ENCODE measurements around the gene CACNB3.
"Not testable (repeated sequence)": the region's sequence is repeated elsewhere in the genome, so short reads cannot be mapped to it uniquely, and the experiment has no call there.

The CACNB3 gene

DNA sequence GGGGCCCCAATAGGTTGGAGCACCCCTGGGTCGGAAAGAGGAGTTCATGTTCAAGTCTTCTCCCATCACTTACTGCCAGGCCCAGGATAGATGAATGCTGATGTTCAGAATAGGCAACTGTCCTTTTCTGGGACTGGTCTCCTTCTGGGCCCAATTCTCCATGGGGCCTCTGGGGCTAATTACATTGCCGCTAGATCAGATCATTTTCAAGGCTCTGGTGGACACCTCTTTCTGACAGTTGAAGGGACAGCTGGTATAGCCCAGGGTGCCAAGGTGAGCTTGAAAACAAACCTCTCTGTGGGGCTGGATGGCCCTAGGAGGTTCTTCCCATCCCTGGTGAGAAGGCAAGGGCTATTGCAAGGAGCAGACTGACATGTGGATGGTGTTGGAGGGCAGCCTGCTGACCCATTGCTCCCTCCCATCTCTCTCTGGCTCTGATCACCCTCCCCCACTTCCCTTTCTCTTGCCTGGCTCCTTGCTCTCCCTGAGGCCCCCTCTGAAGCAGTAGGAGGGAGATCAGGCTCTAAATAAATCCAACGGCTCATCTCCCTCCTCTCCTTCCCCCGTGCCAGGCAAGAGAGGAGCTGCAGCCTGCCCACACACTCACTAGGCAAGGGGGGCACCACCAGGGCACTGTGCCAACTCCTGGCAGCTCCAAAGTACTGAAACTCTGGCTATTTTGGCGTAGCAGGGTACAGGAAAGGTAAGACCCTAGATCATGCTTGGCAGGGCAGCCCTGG is 1.9 kb downstream of the CACNB3 start:
- DNase-seq, result no peak

DNA sequence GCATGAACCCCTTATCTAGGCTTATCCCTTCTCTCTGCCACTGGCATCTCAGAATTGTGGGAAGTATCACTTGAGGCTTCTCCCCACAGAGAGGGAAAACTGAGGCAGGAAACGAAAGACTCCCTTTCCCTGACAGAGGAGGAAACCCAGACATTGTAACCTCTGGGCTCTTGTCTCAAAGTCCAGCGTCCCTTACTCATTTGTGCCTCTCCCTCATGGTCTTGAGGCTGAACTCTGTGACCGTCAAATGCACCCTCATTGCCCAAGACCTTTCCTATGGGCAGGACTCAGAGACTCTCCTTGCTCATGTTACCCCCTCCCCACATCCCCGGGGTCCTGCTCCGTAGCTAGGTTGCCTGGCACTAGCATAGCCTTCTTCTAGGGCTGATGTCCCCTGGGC is 3.8 kb downstream of the CACNB3 start:
- no peak for DNase-seq

DNA sequence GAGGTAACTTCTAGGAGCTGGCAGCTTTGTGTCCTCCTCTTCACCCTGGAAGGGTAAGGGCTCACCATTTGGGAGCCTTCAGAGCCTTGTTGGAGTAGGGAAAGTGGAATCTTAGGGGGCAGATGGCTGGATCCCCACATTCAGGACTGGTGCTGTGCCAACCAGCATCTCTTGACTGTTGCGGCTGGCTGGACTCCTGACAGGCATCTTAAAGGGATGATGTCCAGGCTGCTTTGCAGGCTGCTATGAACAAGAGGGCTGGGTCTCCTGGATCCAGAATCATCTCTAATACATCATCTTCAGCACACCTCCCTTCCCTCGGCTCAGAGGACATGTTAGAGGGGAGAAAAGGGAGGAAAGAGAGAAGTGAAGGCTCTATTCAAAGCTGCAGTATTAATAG is 4.4 kb downstream of the CACNB3 start:
- no peak for DNase-seq

DNA sequence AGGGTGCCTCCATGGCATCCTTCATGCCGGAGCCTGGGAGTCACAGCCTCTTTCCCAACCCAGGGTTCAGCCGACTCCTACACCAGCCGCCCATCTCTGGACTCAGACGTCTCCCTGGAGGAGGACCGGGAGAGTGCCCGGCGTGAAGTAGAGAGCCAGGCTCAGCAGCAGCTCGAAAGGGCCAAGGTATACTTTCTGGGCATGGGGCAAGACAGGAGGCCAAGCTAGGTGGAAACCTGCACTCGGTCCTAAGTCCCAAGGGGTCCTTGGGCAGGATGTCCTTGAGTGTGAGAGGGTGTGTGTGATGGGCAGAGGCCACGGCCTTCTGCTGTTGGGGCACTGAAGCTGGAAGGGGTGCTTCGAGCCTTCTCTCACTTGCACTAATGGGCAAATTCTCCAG is 5.0 kb downstream of the CACNB3 start:
- no peak for DNase-seq

DNA sequence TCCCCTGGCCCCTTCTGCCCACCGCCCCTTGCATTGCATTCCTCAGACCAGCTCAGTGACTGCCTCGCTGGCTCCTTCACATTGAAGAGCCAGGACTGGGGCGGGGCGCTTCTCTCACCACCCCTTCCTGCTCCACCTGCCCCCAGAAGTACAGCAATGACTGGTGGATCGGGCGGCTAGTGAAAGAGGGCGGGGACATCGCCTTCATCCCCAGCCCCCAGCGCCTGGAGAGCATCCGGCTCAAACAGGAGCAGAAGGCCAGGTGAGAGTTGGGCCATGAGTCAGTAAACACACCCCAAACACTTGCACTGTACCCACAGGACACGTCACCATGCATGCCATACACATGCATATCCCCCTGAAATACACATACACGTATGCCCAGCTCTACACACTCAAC is 5.8 kb downstream of the CACNB3 start:
- no peak for DNase-seq

DNA sequence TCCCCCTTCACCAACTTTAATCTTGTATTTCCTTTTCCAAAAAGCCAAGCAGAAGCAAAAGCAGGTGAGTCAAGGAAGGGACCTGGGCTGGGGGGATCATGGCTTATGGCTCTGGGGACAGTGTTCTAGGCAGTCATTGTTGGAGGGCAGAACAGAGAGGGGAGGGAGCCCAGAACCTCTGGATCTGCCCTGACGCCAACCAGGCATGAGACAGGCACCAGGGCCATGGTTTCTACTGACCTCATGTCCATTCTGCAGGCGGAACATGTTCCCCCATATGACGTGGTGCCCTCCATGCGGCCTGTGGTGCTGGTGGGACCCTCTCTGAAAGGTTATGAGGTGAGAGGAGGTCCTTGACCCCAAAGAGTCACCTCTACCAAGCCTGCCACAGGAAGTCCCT is 6.6 kb downstream of the CACNB3 start:
- no peak for DNase-seq

DNA sequence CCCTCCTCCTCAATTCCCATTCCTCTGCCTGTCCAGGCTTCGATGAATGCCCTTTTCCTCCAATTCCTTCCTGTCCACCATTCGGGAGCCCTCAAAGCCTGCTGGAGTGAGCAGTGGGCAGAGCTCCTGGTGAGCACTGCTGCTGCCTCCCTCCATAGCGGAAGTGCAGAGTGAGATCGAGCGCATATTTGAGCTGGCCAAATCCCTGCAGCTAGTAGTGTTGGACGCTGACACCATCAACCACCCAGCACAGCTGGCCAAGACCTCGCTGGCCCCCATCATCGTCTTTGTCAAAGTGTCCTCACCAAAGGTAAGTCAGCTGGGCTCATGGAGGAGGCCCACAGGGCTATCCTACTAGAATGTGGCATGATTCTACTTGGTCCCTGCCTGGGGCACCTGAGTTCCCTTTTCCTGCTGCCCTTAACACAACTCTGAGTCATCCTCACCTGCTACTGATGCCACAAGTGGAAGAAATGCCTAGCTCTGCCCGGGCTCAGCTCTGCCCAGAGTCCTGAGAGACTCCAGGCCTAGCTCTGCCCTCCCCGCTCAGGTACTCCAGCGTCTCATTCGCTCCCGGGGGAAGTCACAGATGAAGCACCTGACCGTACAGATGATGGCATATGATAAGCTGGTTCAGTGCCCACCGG is 8.0 kb downstream of the CACNB3 start:
- no peak for DNase-seq

DNA sequence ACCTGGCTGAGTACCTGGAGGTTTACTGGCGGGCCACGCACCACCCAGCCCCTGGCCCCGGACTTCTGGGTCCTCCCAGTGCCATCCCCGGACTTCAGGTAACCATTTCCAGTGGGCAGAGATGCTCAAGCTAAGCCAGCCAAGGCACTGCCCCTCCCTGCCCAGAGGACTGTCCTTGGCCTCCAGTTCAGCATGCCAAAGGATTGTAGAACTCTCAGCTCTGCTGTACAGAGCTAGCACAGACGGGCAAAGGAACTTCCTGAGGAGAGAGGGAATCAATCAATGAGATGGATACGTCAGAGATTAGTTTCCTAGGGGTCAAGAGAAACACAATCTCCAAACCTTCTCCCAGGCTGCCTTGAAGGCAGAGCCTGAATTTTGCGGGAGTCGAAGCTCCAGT is 8.7 kb downstream of the CACNB3 start:
- no peak for DNase-seq

DNA sequence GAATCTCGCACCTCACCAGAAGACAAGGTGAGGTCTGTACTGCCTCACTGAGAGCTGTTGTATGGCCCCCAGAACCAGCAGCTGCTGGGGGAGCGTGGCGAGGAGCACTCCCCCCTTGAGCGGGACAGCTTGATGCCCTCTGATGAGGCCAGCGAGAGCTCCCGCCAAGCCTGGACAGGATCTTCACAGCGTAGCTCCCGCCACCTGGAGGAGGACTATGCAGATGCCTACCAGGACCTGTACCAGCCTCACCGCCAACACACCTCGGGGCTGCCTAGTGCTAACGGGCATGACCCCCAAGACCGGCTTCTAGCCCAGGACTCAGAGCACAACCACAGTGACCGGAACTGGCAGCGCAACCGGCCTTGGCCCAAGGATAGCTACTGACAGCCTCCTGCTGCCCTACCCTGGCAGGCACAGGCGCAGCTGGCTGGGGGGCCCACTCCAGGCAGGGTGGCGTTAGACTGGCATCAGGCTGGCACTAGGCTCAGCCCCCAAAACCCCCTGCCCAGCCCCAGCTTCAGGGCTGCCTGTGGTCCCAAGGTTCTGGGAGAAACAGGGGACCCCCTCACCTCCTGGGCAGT is 9.3 kb downstream of the CACNB3 start:
- no peak for DNase-seq

DNA sequence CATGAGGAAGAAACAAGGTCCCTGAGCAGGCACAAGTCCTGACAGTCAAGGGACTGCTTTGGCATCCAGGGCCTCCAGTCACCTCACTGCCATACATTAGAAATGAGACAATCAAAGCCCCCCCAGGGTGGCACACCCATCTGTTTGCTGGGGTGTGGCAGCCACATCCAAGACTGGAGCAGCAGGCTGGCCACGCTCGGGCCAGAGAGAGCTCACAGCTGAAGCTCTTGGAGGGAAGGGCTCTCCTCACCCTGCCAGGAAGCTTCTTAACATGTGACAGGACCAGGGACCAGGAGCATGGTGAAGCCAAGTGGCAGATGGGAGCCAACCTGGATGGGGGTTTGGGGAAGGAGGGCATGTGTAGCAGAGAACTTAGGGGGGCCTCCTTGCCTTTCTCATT is 10.0 kb downstream of the CACNB3 start:
- DNase-seq, result no peak

DNA sequence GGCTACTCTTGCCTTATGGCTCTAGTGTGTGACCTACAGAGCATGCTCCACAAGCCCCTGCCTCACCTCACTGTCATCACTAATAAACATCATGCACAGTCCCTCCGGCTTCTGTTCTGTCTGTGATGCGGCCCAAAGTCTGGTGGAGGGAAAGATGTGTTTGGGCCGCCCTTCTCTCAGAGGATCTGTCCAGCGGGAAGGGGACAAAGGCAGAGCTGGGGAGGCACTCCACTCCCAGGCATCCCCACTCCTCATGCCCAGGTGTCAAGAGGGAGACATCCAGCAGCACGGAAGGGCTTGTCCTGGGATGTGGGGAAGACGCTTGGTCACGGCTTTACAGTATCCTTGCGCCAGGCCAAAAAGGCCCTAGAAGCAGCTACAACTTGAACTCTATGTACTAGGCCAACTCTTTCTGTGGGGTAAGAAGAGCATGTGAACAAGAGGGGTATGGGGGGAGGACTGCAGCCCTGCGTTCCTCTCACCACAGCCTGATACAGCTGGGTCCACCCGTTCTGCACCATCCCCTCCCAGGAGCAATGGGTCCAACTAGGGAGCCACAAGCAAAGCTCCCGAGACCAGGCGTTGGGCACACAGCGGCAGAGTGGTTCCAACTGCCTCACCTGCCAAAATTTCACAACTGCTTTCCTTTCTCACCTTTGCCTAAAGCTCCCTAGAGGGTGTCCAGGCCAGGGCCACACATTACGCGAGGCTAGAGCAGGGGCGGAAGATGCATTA is 10.7 kb downstream of the CACNB3 start:
- DNase-seq, result no peak

DNA sequence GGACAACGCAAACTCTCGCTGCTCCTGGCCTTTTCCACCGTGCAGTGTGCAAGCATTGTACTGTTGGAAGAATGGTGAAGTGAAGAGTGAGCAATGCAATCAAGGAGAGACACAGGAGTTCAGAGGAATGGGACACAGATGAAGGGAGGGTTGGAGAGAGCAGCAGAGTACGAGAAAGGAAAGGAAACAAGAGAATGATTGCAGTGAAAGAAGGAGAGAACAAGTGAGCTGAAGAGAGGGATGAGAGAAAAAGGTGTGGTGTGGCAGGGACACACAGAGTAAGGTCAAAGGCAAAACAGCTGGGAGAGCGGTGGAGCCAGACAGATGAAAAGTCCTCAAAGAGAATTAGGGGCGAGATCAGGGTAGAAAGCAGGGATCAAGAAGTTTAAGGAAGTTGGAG is 13.0 kb downstream of the CACNB3 start:
- DNase-seq, result no peak

DNA sequence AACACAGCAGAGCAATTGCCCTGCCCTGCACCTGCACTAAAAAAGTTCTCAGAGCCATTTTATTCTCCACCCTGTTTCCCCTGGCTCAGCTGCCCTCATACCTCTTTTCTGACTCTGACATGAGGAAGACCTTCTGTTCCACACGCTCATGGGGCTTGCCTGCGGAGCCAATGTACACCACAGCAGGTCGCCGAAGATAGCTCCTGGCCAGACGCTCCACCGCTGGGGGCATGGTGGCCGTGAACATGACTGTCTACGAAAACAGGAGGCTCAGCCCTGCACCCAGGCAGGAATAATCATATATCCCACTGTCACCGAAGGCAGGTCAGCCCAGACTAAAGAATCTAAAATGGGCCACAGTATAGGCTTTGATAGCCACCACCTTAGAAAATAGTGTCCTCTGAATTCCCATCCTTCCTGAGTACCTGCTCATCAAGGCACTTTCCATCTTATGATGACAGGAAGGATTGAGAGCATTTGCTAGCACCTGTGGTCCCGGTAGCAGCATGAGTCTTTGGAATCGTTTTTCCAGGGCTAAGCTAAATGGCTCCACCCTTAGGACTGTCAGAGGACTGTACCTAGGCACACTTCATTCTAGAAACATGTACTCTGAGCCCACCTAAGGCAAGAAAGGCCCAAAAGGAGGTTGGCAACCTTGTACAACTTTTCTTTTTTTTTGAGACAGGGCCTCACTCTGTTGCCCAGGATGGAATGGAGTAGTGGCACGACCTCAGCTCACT is 14.2 kb downstream of the CACNB3 start:
- no peak for DNase-seq

DNA sequence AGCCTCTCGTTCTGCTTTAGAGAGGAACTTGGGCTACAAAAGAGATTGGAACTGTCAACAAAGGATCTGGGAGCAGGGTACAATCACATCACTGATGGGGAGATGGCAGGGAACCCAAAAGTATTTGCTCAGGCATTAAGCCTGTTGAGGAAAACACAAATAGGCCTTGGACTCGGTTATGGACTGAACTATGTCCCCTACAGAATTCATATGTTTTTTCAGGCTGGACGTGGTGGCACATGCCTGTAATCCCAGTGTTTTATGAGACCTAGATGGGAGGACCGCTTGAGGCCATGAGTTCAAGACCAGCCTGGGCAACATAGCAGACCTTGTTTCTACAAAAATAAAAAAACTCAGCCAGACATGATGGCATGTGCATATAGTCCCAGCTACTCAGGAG is 19.8 kb downstream of the CACNB3 start:
- no peak for DNase-seq

DNA sequence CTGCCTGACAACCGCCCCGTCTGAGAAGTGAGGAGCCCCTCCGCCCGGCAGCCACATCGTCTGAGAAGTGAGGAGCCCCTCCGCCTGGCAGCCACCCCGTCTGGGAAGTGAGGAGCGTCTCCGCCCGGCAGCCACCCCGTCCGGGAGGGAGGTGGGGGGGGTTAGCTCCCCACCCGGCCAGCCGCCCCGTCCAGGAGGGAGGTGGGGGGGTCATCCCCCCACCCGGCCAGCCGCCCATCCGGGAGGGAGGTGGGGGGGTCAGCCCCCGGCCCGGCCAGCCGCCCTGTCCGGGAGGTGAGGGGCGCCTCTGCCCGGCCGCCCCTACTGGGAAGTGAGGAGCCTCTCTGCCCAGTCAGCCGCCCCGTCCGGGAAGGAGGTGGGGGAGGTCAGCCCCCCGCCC is 23.7 kb downstream of the CACNB3 start:
- DNase-seq, result not testable (repeated sequence)

DNA sequence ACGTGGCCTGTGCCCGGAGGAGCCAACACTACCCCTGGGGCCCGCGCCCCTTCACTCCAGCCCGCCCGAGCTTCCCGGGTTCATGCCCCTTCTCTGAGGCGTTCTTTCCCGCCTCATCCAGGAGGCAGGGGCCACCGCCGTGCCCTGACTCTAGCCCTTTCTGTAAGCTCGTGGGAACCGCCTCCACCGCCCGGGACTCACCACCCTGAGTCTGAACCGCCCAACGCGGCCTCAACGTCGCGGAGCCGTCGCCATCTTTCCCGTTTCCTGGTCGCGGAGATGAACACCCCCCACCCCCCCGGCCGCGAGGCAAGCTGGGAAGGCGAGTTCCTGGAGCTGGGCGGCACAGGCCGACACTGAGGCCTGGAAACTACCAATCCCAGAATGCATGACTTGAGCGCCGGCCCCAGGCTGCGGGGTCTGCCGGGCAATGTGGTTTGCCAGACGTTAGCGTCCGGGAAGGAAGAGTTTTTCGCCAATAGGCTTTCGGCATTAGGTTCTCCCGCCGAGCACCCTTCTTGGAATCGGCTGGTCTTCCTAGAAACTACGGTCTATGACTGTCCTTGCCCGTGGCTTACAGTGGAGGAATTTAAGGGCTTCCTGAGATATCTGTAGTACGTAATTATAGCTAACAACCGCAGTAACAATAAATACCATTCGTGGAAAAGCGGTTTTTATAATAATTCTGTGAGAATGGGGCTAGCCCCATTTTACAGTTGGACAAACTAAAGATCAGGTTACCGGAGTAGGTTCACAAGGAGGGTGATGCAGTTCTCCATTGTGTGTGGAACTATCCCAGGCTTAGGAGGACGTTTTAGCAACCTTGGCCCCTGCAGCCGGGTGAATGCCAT is 33.8 kb downstream of the CACNB3 start, which contains the start of gene DDX23:
TSS of gene DDX23 (minus strand) at position 281 of the 851 bp plus-strand sequence. CDS start 6,381 bp downstream, outside the sequence.
- peak; percentile 98 for DNase-seq

DNA sequence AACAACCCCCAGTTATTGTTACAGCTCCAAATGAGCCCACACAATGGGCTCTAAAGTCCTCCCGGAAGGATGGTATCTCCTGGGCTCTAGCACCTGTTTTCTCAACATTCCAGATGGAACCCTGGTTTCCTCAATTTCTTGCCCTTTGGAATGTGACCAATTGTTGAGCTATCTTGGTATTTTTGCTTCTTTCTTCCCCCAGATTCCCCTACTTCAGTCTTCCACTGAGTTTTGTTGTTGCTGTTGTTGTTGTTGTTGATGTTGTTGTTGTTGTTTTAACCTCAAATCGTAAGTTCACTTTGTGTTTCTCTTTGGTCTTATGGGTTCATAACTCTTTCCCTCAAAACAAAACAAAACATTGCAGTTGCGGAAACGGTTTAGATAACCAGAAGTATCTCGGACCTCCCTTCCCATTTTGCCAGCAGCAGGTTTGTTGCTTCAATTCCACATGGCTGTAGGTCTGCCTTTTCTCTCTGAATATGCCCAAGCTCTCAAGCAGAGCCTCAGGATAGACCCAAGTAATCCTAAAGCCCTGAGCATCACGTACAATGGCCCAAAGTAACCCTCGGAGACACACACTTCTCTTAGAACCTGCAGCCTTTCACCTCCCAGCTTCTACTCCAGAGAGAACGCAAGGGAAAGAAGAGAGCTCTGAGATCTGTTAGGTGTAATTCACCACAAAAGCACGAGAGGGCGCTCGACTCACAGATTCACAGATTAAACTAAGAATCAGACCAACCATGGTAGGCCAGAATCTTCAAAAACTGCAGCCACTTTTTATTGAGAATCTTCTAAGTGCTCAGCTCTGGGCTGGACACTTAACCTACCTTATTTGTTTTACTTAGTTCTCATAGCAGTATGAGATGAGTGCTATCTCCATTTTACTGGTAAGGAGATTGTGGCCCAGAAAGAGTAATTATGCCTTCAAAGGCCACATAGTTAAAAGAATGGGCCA is 34.7 kb downstream of the CACNB3 start:
- peak; percentile 72 for DNase-seq

DNA sequence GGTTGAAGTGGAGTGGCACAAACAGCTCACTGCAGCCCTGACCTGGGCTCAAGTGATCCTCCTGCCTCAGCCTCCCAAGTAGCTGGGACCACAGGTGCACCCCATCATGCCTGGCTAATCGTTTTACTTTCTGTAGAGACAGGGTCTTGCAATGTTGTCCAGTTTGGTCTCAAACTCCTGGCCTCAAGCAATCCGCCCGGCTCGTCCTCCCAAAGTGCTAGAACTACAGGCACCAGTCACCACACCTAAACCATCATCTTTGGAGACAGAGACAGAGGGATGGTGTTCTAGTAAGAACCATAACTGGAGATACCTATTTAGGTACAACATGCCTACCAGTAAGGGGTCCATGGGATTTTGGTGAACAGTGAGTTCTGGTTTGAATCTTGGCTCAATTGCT is 36.2 kb downstream of the CACNB3 start:
- no peak for DNase-seq

DNA sequence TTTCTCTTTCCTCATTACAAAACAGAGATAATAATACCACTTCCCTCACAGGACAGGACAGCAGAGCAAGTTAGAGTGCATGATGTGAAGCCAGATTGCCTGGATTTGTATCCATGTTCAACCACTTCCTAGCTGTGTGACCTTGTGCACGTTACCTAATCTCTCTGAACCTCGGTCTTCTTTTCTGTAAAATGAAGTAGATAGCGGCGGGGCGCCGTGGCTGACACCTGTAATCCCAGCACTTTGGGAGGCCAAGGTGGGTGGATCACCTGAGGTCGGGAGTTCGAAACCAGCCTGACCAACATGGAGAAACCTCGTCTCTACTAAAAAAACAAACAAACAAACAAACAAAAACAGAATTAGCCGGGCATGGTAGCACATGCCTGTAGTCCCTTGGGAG is 36.6 kb downstream of the CACNB3 start:
- not testable (repeated sequence) for DNase-seq

DNA sequence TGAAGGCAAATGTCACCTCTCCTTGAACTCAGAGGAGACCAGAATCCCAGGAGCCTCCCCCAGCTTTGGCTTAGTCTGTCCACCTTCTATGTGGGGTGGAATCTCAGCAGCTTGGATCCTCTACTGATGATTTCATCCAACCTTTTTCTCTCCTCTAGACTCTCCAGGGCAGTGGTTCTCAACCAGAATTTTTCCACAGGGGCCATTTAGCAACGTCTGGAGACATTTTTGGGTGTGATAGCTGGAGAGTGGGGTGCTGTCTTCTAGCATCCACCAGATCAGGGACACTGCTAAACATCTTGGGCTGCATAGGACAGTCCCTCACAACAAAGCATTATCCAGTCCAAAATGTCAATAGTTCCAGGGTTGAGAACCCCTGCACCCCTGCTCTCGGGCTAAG is 38.1 kb downstream of the CACNB3 start:
- DNase-seq, result no peak

Data from NCI-H2029 (cell line).